Islet of Langerhans (tissue), 1 donor: Measurements from ENCODE around the gene BCAN.

Experiments used
- FAIRE-seq: peaks from one replicate; lab custom pipeline; 2011; peaks lifted over from hg19 to GRCh38; lab: Jason Lieb, UNC

The BCAN gene

GRCh38 chr1:156662005-156662799, 20.3 kb downstream of the BCAN start:
- FAIRE-seq, result no peak

GRCh38 chr1:156662800-156663055, 20.8 kb downstream of the BCAN start:
- no peak for FAIRE-seq

DNA sequence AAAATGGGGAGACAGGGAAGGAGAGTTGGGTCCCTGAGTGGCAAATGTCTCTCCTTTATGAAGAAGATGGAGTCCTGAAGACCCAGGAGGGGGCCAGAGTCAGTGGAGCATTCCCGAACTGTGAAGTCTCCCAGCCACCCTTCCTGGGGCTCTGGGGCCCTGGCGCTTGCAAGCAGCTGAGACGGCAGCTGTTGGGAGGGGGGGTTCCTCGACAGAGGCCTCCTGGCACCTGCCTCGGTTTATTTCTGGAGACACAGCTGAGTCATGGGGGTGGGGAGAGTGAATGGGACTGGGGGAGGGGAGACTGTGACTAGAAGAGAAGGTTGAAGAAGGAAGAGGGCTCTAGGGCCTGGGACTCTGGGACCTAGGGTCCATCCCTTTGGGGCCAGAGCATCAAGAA, 21.3 kb downstream of the BCAN start:
- no peak for FAIRE-seq

DNA sequence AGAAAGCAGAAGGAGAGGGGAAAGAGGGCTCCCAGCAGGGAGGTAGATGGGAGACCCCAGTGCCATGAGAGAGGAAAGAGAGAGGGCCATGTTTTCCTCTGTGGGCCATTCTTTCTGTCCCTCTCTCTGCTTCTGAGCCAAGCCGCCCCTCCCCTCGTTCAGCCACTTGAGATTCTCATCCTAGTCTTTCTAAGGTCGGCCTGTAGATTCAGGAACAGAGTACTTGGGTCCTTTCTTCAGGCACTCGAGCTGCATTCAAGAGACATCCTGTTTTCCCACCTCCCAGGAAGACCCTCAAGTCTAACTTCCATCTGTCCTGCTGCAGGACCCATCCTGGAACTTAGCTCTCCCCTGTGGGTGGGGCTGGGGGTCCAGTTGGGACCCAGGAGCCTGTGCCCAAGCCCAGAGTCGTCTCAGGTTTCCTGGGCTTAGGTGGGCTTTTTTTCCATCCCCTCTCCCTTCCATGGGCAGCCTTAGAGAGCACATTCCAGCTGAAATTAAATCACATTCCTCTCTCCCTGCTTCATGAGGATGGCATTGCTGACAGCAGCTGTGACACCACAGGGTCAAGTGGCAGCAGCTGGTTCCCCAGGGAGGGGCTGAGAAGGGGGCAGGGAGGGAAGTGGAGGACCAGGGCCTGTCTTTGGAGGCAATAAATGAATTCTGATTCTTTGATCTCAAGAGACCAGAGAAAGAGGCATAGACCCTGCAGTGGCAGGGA, 22.3 kb downstream of the BCAN start:
- no peak for FAIRE-seq

GRCh38 chr1:156664767-156665411, 23.0 kb downstream of the BCAN start:
- no peak for FAIRE-seq

DNA sequence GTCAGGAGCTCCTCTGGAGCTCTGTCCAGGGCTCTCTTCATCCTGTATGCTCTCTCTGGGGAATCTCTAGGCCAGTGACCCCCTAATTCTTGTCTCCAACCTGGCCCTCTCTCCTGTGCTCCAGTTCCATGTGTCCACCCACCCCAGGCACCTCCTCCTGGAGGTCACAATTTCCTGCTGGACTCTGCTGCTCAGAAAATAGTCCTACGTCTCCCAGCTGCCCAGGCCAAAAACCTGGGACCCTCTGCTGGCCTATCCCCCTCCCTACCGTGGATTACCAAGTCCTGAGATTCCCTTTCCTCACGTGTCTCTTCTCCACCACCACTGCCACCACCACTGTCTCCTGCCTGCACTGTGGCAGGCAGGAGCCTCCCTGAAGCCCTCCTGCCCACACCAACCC, 23.6 kb downstream of the BCAN start:
- FAIRE-seq, result no peak

DNA sequence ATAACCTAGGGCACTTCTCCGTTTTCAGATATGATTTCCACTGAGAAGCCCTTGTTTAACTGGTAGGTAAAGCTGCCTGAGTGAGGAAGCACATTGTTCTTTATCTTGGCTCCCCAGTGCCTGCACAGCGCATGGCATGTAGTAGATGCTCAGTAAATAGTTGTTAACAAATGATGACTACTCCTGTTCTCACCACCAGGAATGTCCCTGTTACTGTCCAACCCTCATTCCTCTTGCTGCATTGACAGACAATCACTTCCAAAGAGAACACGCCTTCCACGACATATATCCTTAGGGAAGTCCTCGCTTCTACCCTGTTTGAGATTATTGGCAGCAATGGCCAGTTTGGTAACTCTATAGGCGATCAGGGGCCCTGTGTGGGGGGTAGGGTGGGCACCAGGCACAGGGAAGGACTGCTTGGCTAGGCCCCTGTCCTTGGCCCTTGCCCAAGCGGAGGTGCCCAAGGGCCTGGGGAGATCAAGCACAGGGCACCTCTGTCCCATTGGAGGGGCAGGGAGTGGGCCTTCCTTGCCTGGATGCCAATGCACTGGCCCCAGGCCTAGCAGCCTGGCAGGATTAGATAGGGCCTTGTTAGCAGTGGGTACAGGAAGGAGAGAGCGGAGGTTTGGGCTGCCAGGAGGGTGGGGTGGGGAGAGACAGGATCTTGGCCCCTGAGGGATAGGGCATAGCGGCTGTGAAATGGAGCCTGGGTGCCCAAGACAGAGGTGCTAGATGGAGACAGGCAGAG, 25.1 kb downstream of the BCAN start:
- no peak for FAIRE-seq

- no peak for FAIRE-seq
These were observed 25.7 kb downstream of the BCAN start for GRCh38 chr1:156667610-156667967.

DNA sequence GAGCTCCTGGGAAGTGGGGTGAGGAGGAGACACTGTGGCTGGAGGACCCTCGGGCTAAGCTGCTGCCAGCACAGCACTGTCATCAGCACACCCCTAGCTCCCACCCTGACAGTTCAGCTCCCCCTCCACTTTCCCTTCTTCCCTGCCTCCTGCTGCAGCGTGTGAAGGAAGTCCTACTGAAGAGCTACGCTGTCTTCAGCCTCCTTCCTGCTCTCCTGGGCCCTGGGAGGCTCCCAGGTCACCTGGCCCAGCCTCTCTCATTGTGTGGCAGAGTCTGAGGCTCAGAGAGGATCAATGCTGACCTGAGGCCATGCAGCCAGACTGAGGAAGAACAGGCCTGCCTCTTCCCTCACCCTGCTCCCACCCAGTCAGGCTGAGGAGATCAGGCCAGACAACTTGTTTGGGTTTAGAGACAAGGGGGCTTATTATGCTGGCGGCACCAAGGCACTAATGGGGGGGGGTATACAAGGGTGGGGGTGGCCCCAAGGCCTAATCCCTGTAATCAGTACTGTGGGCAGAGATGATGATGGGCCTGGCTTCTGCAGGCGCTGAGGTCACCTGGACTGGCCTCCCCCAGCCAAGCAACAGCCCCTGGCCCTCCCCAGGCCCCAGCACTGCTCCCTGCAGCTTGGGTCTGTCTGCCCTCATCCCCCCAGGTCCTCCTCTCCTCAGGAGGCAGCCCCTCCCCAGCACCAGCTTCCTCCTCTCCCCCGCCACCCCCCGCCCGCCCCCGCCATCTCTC, 26.2 kb downstream of the BCAN start:
- FAIRE-seq, result no peak

- no peak for FAIRE-seq
These were observed 27.1 kb downstream of the BCAN start for GRCh38 chr1:156668801-156669637.

DNA sequence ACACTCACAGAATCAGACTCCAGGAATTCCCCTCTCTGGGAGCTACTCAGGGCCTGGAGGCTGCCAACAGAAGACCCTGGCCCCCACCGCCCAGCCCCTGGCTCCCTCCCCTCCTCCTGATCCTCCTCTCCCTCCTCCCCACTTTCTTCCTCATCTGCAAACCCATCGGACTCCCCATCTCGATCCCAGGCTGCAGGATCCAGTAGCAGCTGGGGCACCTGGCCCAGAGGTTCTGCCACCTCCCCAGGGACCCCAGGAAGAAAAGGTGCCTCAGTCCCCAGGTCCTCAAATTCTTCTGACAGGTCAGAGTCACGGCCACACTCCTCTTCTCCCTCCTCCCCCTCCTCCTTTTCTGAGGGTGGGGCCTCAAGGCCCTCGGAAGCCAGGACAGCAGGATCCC, 27.9 kb downstream of the BCAN start:
- no peak for FAIRE-seq

- no peak for FAIRE-seq
These were observed 28.4 kb downstream of the BCAN start for GRCh38 chr1:156670359-156670758.

DNA sequence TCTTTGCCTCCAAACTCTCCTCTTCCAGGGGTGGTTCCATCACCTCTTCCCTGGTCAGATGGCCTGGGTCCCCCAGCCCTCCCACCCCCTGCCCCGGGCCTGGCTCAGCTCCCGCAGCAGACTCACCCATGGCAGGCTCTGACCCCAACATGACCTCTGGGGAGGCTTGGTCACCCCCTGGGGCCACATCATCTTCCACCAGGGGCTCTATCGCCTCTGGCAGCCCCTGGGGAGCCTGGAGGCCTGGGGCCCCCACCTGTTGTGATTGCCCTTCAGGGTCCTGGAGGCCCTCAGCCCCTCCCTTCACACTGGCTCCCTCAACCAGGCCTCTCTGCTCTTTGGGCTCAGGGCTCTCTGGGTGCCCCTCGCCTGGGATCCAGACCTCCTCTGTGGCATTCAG, 28.9 kb downstream of the BCAN start:
- no peak for FAIRE-seq

DNA sequence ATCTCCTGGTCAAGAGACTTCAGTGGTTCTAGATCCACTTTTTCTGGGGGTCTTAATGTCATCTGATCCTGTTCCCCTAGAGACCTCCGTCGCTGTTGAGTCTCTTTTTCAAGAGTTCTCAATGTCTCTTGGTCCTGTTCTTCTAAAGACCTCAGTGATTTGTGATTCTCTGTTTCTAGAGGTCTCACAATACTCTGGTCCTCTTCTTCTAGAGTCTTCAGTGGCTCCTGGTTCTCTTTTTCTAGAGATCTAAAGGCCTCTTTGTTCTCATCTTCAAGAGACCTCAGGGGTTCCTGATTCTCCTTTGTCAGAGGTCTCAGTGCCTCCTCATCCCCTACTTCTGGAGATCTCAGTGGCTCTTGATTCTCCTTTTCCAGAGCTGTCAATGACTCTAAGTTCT, 29.9 kb downstream of the BCAN start:
- no peak for FAIRE-seq

GRCh38 chr1:156673387-156674121, 31.6 kb downstream of the BCAN start:
- no peak for FAIRE-seq

- no peak for FAIRE-seq
These were observed 33.5 kb downstream of the BCAN start for GRCh38 chr1:156675210-156676113.

- FAIRE-seq, result no peak
These were observed 34.4 kb downstream of the BCAN start for GRCh38 chr1:156676114-156676819.

GRCh38 chr1:156676820-156677615, 35.1 kb downstream of the BCAN start, which contains the start of gene NES:
Gene NES (minus strand): TSS chr1:156677407. CDS start chr1:156677264, 143 bp downstream.
- no peak for FAIRE-seq
